HG03045 (cell line): ENCODE results near the gene CUEDC1.
"Not testable (repeated sequence)": the region's sequence is repeated elsewhere in the genome, so short reads cannot be mapped to it uniquely, and the experiment has no call there.

Source experiments
- ATAC-seq: cut with Tn5 transposase; IDR thresholded peaks from one replicate; pipeline ENCODE4 v1.9.1; 2021; ENCODE audit warnings: mild to moderate bottlenecking, moderate library complexity; ENCODE audit not compliant: unreplicated experiment

CUEDC1 gene

DNA sequence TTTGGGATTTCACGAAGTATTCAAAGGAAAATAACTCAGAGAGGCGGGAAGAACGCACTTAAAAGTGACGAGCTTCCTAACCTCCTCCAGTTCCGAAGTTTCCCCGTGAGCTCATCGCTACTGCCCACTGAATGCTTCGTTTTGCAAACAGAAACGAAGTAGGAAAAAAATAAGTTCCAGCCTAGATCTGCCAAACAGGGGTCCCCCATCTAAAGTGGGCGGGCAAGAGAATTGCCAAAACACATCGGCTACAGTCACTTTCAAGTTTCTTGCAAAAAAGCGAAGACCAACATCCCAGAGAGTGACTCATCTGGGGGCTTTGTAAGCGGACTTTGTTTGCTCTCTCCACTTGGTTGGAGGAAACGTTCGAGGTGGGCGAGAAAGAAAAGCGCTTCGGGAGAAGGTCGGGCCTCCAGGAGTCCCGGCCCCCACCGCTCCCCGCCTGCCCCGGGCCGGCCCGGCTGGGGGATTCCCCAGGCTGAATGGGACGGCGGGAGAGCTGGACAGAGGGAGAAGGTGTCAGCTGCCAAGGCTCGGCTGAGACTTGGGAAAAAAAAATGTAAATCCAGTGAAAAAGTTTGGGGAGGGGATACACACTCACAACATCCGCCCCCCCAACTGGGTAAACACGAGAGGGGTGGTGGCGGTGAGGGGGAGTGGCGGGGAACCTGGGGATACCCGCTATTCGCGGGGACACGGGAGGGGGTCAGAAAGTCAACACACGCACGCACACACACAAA is 31.8 kb upstream of the CUEDC1 start:
- ATAC-seq: peak; percentile 9

DNA sequence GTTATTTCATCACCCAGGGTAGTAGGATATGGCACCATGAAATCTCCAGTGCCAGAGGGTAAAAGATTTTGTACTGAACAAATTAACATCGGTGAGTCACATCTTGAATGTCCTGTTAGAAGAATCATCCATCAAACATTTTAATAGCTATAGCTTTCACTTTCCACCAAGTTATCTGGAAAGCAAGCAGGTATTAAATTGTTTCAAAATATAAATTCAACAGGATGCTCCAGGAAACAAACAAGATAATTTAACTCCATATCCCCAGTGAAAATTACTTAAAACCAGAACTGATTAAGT is 30.4 kb upstream of the CUEDC1 start:
- ATAC-seq: no peak

DNA sequence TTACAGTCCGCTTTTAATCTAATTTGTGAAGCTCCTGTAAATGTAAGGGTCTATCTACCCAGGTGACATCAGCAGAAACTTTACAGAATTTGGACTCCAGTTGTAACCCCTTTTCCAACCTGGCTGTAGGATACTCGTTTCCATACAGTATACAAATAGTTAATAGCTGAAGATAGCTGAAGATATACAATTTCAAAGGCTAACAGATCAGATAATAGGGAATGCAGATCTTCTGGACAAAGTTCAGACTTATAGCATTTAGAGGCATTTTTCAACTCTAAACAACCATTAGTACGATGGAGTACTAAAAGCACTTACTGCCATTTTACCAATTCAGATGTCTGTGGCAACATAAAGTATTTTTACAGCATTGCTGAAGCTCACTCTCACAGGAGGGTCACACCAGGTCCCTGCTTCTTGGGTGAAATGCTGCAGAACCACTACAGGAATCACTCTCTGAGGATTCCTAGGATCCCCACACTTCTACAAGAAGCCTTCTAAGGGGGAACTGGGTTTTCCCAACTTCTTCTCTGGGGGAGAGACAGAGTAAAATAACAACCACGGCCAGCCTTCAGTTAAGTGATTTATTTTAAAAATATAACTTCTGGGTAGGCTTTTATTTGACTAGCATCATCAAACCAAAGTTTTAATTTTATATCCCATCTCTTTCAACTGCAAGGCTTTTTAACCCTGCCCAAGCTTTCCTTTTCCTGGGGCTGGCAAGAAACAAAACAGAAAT is 29.9 kb upstream of the CUEDC1 start:
- no peak for ATAC-seq

DNA sequence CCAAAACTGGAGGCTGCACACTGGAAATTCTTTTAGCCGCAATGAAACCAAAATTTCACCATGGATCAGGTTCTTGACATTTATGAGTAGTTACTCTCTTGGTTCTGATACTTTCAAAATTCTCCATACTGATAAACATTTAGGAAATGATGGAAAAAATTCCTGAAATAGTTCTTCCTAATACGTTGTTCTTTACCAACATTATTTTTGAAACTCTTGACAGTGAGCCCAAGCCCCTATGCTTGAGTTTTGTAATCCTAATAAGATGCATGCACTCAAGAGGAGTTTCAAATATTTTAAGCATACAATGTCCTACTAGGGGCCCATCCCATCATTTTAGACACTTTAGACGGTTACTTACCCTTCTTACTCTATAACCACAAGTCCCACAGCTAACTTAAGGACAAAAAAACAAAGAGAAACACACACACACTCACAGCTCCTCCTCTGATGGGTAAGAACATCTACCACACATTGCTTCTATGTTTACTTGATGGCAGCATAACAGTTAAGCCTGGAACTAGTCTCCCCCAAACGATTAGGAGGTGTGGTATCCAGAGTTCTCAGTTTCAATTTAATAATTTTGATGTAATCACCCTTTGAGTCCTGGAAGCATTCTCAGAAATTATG is 29.2 kb upstream of the CUEDC1 start:
- no peak for ATAC-seq

DNA sequence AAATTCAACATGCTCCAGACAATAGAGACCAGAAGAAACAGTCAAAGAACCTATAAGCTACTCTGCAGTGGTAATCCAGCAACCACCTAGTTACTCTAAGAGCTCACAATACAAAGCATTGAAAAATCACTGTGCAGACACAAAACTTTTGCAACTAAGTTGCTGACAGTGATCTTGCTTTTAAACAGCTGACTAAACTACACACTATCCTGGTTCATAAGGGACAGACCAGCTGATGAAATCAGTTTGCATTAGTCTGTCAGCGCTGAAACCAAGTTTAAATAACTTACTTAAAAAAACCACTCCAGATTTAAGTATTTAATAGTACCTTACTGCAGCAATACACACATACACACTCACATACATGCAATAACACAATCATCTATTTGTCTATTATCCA is 28.2 kb upstream of the CUEDC1 start:
- no peak for ATAC-seq

DNA sequence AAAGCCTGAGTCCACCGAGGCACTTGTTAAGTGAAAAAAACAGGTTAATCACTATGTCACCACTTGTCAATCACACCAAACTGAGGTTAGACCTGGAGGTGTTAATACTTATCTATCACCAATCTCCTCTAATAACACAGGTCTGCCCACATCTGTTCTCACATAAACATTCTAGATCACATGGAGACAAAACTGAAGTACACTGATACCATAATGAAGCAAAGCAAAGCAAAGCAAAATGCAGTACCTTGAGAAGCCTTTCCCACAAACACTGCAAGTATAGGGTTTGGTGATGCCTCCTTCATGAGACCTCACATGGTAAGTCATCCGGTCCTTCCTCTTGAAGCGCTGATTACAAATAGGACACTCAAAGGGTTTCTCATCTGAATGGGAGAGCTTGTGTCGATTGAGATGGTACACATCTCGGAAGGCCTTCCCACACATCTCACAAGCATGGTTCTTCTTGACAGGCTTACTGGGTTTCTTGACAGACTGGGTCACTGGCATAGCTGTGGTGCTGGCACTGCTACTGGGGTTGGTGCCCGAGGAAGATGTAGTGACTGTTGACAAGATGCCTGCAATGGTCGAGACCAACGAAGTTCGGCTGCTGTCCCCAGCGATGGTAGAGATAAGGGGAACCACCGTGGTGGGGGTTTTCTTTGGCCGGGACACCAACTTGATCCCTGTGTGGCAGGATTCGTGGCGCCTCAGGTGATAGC is 27.4 kb upstream of the CUEDC1 start:
- no peak for ATAC-seq

DNA sequence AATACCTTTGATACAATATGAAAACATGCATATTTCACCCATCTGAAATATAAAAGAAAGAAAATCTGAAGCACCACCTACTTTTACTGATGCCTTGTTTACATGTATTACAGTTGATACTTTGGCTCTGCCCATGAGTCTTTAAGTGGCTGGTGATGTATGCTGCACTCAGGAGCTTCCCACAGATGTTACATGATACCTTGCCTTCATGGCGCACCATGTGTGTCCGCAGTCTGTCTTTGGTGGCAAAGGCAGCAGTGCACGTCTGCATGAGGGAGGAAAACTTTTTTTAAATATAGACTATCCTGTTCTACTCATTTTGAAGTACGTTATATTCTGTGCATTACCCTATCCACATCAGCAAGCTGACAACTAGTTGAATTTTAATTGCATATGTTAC is 25.3 kb upstream of the CUEDC1 start:
- ATAC-seq: no peak

DNA sequence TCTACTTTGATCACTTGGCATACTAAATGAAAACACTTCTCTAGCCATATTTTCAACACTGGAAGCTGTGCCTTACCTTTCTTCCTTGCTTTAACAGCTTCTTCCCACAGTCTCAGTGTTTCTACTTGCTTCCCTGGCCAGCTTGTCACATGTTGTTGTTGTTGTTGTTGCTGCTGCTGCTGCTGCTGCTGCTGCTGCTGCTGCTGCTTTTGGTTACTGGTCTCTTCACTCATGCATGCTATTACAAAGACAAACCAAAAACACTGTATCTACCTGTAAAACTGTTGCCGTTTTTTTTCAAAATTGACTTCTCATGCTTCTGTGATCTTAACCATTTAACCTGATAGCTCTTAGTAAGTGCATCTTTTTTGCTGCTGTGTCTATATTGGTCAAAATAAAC is 23.9 kb upstream of the CUEDC1 start:
- no peak for ATAC-seq

DNA sequence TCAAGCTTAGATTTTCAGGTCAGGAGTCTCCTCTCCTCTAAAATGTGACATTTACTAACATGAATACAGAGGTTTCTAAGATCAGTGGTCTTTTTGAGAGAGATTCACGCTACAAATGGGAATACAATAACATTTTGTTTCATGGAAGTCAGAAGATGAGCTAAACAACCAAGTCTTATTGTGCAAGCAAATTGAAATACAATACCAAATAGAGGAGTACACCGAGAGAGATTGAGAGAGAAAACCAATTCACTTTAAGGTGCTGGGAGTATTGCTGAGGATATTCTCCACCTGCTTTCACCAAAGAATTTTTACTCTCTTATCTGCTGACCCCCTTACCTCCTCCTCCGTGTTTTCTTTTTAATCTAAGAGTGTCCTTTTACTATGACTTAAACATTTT is 21.4 kb upstream of the CUEDC1 start:
- no peak for ATAC-seq

DNA sequence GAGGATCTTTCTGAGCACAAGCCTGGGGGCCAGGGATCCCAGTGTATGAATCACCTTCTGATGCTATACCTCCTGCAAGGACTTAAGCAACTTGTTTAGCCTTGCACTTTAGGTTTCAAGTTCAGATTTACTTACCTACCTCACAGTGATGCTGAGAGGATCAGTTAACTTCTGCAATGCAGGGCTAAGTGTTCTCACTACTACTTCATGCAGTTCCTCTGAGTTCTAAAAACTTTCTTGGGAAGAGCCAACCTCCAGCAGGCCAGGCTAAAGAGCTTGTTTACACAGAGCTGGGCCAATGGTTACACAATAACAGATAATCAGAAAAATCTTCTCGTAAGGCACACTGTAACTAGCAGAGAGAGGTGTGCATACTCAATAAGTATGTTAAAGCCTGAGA is 19.8 kb upstream of the CUEDC1 start:
- ATAC-seq: no peak

DNA sequence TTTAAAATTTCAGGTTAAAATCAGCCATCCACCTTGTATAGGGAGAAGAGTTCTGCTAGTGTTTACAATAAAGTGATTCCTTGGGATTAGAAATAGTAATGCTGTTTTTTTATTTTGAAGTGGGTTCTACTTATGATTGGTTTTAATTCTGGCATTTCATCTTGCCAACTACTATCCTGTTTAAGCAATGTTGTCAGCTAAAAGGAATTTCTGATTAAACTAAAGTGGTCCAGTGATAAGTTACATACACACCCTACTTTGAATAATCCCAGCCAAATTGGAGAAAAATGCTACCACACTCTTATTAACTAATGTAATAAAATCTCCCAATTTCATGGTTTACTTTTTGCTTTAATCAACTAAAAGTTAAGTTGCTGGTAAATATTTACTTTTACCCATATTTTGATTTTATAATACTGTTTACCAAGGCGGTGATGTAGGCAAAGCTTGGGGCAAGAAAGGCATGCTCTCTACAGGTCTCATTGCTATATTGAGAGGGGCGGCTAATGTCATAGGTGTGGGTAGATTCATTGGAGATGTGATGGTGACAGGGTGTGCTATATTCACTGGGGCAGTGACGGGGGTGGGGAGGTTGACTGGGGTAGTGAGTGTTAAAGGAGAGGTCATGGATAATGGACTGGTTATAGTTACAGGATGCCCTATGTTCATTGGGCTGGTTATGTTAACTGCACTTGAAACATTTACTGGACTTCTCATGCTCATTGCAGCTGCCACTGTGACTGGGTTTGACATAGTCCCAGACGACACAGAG is 19.0 kb upstream of the CUEDC1 start:
- ATAC-seq: not testable (repeated sequence)

DNA sequence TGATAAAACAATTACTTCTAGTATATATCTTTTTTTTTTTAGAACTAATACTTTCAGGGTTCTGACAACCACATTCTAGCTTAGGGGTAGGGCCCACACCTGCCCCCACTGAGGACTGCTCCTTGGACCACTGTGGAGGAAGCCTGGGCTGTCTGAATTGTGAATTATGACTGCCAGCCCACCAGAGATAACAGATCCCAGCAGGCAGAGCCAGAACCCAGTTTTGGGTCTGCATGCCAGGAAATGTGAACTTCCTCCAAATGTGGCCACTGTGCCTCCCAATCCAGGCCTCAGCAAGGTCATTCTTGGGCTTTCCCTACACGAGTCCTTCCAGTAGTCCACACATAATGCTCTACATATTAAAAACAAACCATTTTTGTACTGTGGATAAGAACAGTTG is 16.9 kb upstream of the CUEDC1 start:
- no peak for ATAC-seq

DNA sequence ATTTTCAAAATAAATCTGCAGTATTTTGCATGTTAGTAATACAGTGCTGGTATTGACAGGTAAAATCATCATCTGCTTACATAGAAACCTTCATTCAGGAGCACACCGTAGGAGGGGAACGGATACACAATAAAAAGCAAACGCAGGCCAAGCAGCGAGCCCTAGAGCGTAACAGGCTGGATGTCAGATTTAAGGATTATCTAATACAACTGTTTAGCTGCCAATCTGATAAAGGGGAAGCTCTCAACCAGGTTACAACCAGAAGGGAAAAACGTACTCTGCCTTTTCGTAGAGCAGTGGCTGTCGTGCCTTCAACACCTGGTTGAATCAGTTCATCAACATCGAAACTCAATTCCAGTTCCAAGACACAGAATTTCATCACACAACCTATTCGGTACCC is 16.4 kb upstream of the CUEDC1 start:
- no peak for ATAC-seq

DNA sequence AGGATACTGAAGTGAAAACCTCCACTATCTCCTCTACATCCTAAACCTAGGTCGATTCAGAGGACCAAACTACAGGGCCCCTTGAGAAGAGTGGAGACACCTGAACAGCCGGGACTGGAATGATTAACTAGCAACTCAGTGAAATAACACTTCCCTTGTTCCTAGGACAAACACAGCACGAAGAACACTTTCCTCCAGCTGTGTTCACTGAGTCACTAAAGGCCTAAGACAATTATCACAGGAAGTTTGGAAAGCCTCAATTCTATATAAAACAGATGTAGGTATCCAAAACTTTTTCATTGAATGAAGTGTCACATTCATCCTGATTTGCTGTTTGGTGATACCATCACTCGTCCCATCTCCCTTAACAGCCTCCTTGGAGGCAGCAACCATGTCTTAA is 15.5 kb upstream of the CUEDC1 start:
- ATAC-seq: no peak

DNA sequence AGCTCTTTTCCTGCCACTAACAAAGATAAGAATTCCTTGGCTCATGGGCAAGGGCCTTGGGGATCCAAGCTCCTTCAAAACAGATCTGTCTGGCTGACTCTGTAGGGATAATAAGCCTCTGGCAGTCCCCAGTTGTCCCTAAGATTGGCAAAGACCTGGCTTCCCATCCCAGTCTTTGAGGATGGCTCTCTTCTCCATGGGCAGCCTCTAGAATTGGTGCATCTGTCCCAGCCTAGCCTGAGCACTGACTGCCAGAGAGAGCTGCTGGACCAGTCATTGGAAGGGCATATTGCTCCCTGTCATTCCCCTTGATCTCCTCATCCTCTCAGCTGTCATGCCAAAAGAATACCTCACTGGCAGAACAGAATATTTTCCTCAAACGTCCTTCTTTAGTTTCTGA is 13.2 kb upstream of the CUEDC1 start:
- no peak for ATAC-seq

DNA sequence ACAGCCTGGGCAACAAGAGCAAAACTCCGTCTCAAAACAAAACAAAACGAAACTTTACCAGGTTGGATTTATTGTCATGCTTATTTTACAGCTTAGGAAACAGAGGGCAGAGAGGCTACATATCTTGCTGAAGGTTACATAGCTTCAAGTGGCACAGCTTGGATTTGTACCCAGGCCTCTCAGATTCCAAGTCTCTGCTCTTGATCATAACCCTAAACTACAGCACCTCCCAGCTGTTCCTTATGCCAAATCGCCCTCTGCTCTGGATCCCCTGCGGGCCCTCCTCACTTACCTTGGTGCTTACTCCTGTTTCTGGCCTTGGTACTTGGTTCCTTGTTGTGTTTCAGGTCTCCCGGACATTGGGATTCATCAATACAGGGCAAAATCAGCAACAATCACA is 11.7 kb upstream of the CUEDC1 start:
- ATAC-seq: no peak

DNA sequence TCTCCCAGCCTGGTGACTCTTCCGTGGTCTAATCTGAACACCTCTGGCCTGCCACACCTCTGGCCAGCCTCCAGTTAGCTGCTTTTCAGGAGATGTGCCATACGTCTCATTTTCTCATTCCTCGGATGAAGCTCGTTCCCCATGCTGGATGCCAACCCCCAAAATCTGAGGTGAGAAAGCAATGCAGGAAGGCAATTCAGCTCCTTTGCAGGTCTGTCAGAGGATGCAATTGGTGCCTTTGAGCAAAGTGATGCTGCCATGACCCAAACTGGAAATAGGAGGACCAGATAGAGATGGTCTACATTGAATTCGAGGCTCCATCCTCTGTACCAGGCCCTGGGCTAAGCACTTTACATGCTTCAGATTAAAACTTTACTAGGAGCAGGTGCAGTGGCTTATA is 11.0 kb upstream of the CUEDC1 start:
- no peak for ATAC-seq

DNA sequence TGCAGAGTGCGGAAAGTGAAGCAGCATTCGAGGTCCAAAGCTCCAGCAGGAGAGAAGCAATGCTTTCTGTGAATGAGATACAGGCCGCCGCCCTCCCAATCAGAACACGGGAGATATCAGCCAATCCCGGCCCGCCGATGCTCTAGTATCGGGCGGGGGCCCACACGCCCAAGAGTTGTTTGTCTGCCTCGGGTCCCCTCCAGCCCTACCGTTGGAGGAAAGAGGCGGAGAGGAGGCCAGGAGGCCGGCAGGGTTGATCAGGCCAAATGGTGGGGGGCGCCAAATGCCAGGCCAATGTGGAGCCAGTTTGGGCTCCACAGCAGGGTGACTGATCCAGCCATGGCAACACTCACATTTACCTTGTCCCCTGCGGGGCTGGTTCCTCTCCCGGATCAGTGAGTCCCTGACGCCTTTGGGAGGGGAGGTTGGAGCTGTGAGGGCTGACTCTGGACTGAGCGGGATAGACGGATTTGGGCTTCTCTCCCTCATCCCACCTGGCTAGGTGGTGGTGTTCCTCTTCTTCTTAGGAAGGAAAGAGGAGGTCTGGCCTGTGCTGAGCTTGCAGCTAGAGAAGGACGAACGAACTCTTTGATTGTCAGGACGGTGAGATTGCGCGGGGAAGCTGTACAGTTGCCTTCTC is 10.4 kb upstream of the CUEDC1 start:
- no peak for ATAC-seq

DNA sequence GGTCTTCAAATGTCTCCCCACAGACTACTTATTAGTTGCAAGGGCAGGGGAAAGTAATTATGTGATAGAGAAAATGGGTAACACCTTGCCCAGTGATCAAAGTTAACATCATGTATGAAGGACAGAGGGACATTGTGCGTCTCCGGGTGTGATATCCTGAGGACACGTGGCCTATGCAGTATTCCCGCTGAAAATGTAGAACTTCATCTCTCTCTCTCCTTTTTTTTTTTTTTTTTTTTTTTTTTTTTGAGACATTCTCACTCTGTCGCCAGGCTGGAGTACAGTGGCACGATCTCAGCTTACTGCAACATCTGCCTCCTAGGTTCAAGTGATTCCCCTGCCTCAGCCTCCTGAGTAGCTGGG is 7.9 kb upstream of the CUEDC1 start:
- ATAC-seq: no peak

DNA sequence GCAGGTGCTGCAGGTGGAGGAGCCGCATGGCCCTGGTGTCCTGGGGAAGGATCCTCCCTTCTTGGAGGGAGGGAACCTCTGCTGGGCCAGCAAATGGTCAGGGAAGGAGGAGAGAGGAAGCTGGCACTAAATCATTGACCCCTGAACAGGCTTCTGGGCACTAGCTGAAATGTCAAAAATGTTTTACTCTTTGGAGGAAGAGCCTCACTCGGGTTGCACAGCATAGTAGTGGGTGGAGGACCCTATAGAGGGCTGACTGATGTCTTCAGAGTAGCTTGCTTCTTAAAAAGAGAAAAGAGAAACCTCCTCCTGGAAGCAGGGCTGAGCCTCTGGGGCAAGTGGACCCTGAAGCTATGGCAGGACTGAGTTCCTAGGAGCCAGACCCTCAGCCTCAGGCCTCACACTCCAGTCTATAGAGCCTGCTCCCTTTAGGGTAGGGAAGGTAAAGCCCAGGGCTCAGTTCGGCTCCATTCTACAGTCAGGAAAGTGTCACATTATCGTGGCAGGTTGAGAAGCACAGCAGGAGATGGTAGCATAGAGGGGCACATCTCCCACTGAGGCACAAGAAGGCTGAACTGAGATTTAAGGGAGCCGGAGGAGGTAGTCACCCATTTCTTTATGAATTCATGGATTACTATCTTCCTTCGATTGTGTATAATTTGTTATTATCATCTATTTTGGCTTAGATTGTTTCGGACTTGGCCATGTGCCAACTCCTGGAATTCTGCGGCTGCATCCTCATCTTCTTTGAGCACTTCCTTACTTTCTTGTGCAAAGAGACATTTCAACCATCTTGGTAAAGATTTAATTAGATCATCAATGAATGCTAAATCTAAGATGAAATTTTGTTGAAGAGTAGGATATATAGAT is 7.3 kb upstream of the CUEDC1 start:
- ATAC-seq: no peak
